Measurements from ENCODE around the gene RDH16. TPM values are rescaled to one million over a fixed set of nuclear protein-coding genes. Genes with fewer than 3 reads are reported as not detected.

Gene RDH16
- total RNA-seq, 1 experiment from 2014 or later = 0.39 TPM

GRCh38 chr12:56995930-56996496, 38.6 kb upstream of the RDH16 start:
- CTCF ChIA-PET = no interaction called here
- H3K4me1 ChIP-seq = no peaks in the 10 kb centered on the region
- Mint-ChIP-seq H3K27ac (ENCODE audit: unreplicated experiment) (no peak overlapping the region), H3K4me1 (ENCODE audit: low read depth, unreplicated experiment) (no peaks in the 10 kb centered on the region), H3K36me3 (ENCODE audit: insufficient read depth, unreplicated experiment) (peaks cover 4% of the 10 kb centered on the region), H3K27me3 (ENCODE audit: insufficient read depth, unreplicated experiment) (no peaks in the 10 kb centered on the region), H3K9me3 (ENCODE audit: unreplicated experiment) (no peaks in the 10 kb centered on the region), H3K4me3 (ENCODE audit: unreplicated experiment) (no peak overlapping the region)
- POLR2A ChIA-PET = no interaction called here
- no peaks in the 10 kb centered on the region for H3K27me3 ChIP-seq (replicated peaks; ENCODE audit: control insufficient read depth, insufficient read depth, low read length)
- no peak for DNase-seq
- intact Hi-C loops (cut with micrococcal nuclease; ENCODE audit: unreplicated experiment) = no loop called here
- no peak overlapping the region for H3K4me3 ChIP-seq (ENCODE audit: low read depth, low read length)
- H3K36me3 ChIP-seq (ENCODE audit: control insufficient read depth, insufficient read depth, low read length) = no peaks in the 10 kb centered on the region; the same call in 1 of the 2 replicates
- BruUV-seq (replicated peaks) = no TSS peak
- no peaks in the 10 kb centered on the region for H3K9me3 ChIP-seq
- TF ChIP-seq, protein P1, sequence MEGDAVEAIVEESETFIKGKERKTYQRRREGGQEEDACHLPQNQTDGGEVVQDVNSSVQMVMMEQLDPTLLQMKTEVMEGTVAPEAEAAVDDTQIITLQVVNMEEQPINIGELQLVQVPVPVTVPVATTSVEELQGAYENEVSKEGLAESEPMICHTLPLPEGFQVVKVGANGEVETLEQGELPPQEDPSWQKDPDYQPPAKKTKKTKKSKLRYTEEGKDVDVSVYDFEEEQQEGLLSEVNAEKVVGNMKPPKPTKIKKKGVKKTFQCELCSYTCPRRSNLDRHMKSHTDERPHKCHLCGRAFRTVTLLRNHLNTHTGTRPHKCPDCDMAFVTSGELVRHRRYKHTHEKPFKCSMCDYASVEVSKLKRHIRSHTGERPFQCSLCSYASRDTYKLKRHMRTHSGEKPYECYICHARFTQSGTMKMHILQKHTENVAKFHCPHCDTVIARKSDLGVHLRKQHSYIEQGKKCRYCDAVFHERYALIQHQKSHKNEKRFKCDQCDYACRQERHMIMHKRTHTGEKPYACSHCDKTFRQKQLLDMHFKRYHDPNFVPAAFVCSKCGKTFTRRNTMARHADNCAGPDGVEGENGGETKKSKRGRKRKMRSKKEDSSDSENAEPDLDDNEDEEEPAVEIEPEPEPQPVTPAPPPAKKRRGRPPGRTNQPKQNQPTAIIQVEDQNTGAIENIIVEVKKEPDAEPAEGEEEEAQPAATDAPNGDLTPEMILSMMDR (IDR thresholded peaks at IDR 0.05; ENCODE audit: insufficient read depth in 1 of 2, low read depth in 1 of 2, low read length in 1 of 2, severe bottlenecking in 1 of 2, unreplicated experiment in 1 of 2) = no peak

GRCh38 chr12:56995201-56995929, 38.0 kb upstream of the RDH16 start:
- H3K36me3 ChIP-seq (ENCODE audit: control insufficient read depth, insufficient read depth, low read length) = no peaks in the 10 kb centered on the region; the same call in 1 of the 2 replicates
- POLR2A ChIA-PET = no interaction called here
- no TSS peak for BruUV-seq (replicated peaks)
- Mint-ChIP-seq H3K27ac (ENCODE audit: unreplicated experiment) (no peak overlapping the region), H3K27me3 (ENCODE audit: insufficient read depth, unreplicated experiment) (no peaks in the 10 kb centered on the region), H3K4me3 (ENCODE audit: unreplicated experiment) (no peak overlapping the region), H3K9me3 (ENCODE audit: unreplicated experiment) (no peaks in the 10 kb centered on the region), H3K4me1 (ENCODE audit: low read depth, unreplicated experiment) (no peaks in the 10 kb centered on the region), H3K36me3 (ENCODE audit: insufficient read depth, unreplicated experiment) (peaks cover 4% of the 10 kb centered on the region)
- intact Hi-C loops (cut with micrococcal nuclease; ENCODE audit: unreplicated experiment) = no loop called here
- H3K27me3 ChIP-seq (replicated peaks; ENCODE audit: control insufficient read depth, insufficient read depth, low read length) = no peaks in the 10 kb centered on the region
- H3K9me3 ChIP-seq = no peaks in the 10 kb centered on the region
- no peak for DNase-seq
- no peaks in the 10 kb centered on the region for H3K4me1 ChIP-seq
- CTCF ChIA-PET = interaction anchor here (0.6 to 0.7 kb wide), 2 partner anchors 53 to 233 kb away, joined by 3 read pairs; no protein-coding TSS in a partner anchor
- TF ChIP-seq, protein P1 (IDR thresholded peaks at IDR 0.05; ENCODE audit: insufficient read depth in 1 of 2, low read depth in 1 of 2, low read length in 1 of 2, severe bottlenecking in 1 of 2, unreplicated experiment in 1 of 2) = no peak
- H3K4me3 ChIP-seq (ENCODE audit: low read depth, low read length) = no peak overlapping the region

DNA sequence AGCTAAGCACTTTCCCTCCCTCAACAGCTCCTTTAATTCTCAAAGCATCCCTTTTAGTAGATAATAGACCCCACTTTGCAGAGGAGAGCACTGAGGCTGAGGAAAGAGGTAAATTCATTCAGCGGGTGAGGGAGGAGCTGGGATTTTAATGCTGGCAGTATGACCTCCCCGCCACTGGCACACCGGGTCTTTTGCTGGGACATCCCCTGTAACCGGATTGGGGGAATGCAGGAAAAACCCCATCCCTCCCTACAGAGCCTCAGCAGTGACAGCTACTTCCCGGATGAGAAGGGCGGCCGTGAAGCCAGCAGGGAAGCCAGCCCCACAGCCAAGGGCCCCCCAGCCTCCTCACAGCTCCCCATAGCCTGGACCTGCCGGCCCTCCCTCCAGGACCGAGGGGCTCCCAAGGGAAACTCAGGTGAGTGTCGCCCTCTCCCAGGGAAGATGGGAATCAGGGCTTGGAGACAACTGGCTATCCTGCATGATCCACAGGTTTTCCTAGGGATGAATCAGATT, 36.9 kb upstream of the RDH16 start:
- ChIA-PET POLR2A (no interaction called here), CTCF (interaction anchor here (0.5 kb wide), 1 partner anchor 13 kb away, joined by 4 read pairs; no protein-coding TSS in a partner anchor)
- no peaks in the 10 kb centered on the region for H3K36me3 Mint-ChIP-seq (ENCODE audit: insufficient read depth, unreplicated experiment)

More for the DNA sequence above, 36.9 kb upstream of the RDH16 start:
- H3K27me3 Mint-ChIP-seq (ENCODE audit: insufficient read depth, unreplicated experiment) = no peaks in the 10 kb centered on the region
- no peaks in the 10 kb centered on the region for H3K36me3 ChIP-seq (ENCODE audit: control insufficient read depth, insufficient read depth, low read length)
- TF ChIP-seq, protein P1 (IDR thresholded peaks at IDR 0.05; ENCODE audit: insufficient read depth in 1 of 2, low read depth in 1 of 2, low read length in 1 of 2, severe bottlenecking in 1 of 2, unreplicated experiment in 1 of 2) = no peak
- no TSS peak for BruUV-seq (replicated peaks)
- H3K27me3 ChIP-seq (replicated peaks; ENCODE audit: control insufficient read depth, insufficient read depth, low read length) = no peaks in the 10 kb centered on the region
- H3K4me1 Mint-ChIP-seq (ENCODE audit: low read depth, unreplicated experiment) = no peaks in the 10 kb centered on the region
- H3K4me3 Mint-ChIP-seq (ENCODE audit: unreplicated experiment) = no peak overlapping the region
- DNase-seq = no peak
- intact Hi-C loops (cut with micrococcal nuclease; ENCODE audit: unreplicated experiment) = no loop called here
- no peaks in the 10 kb centered on the region for H3K9me3 Mint-ChIP-seq (ENCODE audit: unreplicated experiment)
- no peak overlapping the region for H3K27ac Mint-ChIP-seq (ENCODE audit: unreplicated experiment)
- H3K4me3 ChIP-seq (ENCODE audit: low read depth, low read length) = no peak overlapping the region
- no peaks in the 10 kb centered on the region for H3K9me3 ChIP-seq
- no peaks in the 10 kb centered on the region for H3K4me1 ChIP-seq
